CD4-positive, alpha-beta T cell (primary cell): ENCODE measurements around the gene TSHZ1. TPM values are rescaled to one million over a fixed set of nuclear protein-coding genes. Genes with fewer than 3 reads are reported as not detected.

Experiments used
- ATAC-seq: fragments of 200-7000 bp; cut with Tn5 transposase; one replicate; pipeline ENCODE4 v1.10.0; 2022; ENCODE audit warnings: mild to moderate bottlenecking; ENCODE audit not compliant: poor library complexity
- CTCF ChIA-PET: fragments of 350-600 bp; sonication (Branson Sonifier 250); formaldehyde crosslinking; loops from one replicate; lab custom pipeline; 2021; ENCODE audit warnings: antibody characterized with exemption, inconsistent platforms; lab: Charles Lee
- POLR2A ChIA-PET: fragments of 350-600 bp; sonication (Branson Sonifier 250); formaldehyde crosslinking; loops from one replicate; lab custom pipeline; 2021; ENCODE audit warnings: antibody characterized with exemption, inconsistent platforms; lab: Charles Lee
- DNase-seq, 14 experiments: peaks; one replicate each; pipeline ENCODE4 v3.0.0-alpha.2; 2013 to 2020; ENCODE audit warnings: mixed read lengths in 2 of 14
- H3K27ac ChIP-seq, 2 donors: one replicate each; pipeline versions ENCODE4 v1.5.1 to v1.7.0; 2013; ENCODE audit warnings: low read length in 2 of 2, low read depth in 1 of 2, mild to moderate bottlenecking in 1 of 2
- H3K27me3 ChIP-seq, 2 experiments: 1 replicate in 1 of 2; 2 replicates in 1 of 2; pipeline versions ENCODE4 v1.6.1 to v1.7.0; 2013; ENCODE audit warnings: low read length in 2 of 2, control low read depth in 1 of 2, mild to moderate bottlenecking in 1 of 2, moderate library complexity in 1 of 2; ENCODE audit not compliant: insufficient read depth in 2 of 2, control insufficient read depth in 1 of 2
- H3K36me3 ChIP-seq: one replicate; pipeline ENCODE4 v1.6.1; 2013; ENCODE audit warnings: low read length, control low read depth; ENCODE audit not compliant: insufficient read depth
- H3K4me1 ChIP-seq: one replicate; pipeline ENCODE4 v1.6.1; 2013; ENCODE audit warnings: low read length, control low read depth; ENCODE audit not compliant: insufficient read depth
- H3K4me3 ChIP-seq: one replicate; pipeline ENCODE4 v1.5.1; 2013; ENCODE audit warnings: mild to moderate bottlenecking, low read length, moderate library complexity
- H3K9me3 ChIP-seq, 2 experiments: 1 replicate in 1 of 2; 2 replicates in 1 of 2; pipeline versions ENCODE4 v1.6.1 to v1.7.0; 2013; ENCODE audit warnings: low read length in 2 of 2, mild to moderate bottlenecking in 2 of 2, control low read depth in 1 of 2, moderate library complexity in 1 of 2; ENCODE audit not compliant: control insufficient read depth in 1 of 2, insufficient read depth in 1 of 2
- H3K27ac Mint-ChIP-seq: one replicate; pipeline ENCODE4 v1.8.0; 2020; ENCODE audit warnings: mixed read lengths
- H3K27me3 Mint-ChIP-seq: one replicate; pipeline ENCODE4 v1.8.0; 2021; ENCODE audit warnings: mixed read lengths
- H3K36me3 Mint-ChIP-seq: one replicate; pipeline ENCODE4 v1.8.0; 2021; ENCODE audit warnings: low read depth, mixed read lengths
- H3K4me1 Mint-ChIP-seq: one replicate; pipeline ENCODE4 v1.8.0; 2021; ENCODE audit warnings: low read depth, mixed read lengths
- H3K4me3 Mint-ChIP-seq: one replicate; pipeline ENCODE4 v1.8.0; 2020; ENCODE audit warnings: mild to moderate bottlenecking, mixed read lengths
- H3K9me3 Mint-ChIP-seq: one replicate; pipeline ENCODE4 v1.8.0; 2020; ENCODE audit warnings: mixed read lengths
- intact Hi-C, 2 experiments: fragments of 100-400 bp; cut with DNase I in 1 of 2; cut with micrococcal nuclease in 1 of 2; formaldehyde crosslinking; loops; one replicate each; pipeline versions ENCODE4 v1.15.1 to v1.9.0; 2023 to 2025; cut with DNase I, micrococcal nuclease
- total RNA-seq, 174 experiments: library from RNA in 2 of 174; stranded (reverse) in 2 of 174; gene quantifications; one replicate each; pipeline ENCODE4 v1.2.3 and lab custom pipeline; 2021 to 2026
- TF ChIP-seq, protein P1 (sequence below): fragments of 200-600 bp; IDR thresholded peaks from one replicate; pipeline ENCODE4 v1.8.0; 2022; ENCODE audit warnings: antibody characterized with exemption, mild to moderate bottlenecking

The TSHZ1 gene
- total RNA-seq, 2 experiments from 2014 or later, result 19.9 to 21.5 TPM

DNA sequence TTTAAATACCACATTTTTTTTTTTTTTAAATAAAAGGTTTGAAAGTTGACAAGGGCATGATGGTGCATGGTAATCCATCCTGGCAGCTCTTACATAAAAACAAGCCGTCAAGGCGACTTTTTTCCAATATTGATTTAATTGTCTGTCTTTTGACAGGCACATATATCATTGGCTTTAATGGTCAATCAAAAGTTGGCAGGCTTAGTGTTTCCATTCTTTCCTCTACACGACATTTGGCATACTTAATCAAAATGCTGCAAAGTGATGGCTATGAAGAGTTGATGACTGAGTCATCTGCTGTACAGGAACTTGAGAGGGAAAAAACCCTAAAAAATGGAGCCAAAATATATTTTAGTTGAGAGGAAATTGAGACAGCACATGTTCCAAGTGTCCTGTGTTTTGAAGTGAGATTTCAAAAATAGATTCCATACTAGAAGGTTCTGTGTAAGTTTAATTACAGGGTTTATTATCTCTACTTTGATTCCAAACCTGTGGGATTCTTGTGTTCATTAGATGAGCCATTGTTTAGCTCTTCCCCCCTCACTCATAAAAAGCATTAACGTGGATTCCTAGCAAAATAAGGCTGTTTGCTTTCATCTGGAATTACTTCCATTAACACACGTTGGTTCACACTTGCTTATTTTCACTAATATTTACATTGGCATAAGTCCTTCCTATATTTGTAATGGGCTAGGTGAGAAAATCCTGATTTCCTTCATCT, 3.2 kb downstream of the TSHZ1 start:
- Histone ChIP-seq H3K36me3 (no peaks in the 10 kb centered on the region), H3K9me3 (no peaks in the 10 kb centered on the region), H3K27me3 (no peaks in the 10 kb centered on the region), H3K4me1 (peaks cover 50% of the 10 kb centered on the region), H3K4me3 (no peak overlapping the region), H3K27ac (no peak overlapping the region)
- Mint-ChIP-seq H3K27me3 (no peaks in the 10 kb centered on the region), H3K27ac (peak overlapping the region; percentile 78), H3K4me1 (peaks cover 78% of the 10 kb centered on the region), H3K9me3 (no peaks in the 10 kb centered on the region), H3K4me3 (peak overlapping the region; percentile 74), H3K36me3 (peaks cover 26% of the 10 kb centered on the region)
- intact Hi-C loops, result loop anchor here in 1 of 2 experiments (5.0 to 10.0 kb wide), 3 partner anchors 141 to 1611 kb away; partner anchors contain the start of genes CNDP2 and ZNF236
- ATAC-seq (no peak), DNase-seq (no peak)
- ChIA-PET CTCF (interaction anchor here (1.4 to 2.0 kb wide), 2 partner anchors 10 to 12 kb away, joined by 4 read pairs; no protein-coding TSS in a partner anchor), POLR2A (interaction anchor here (0.6 to 1.1 kb wide), 3 partner anchors 23 to 53 kb away, joined by 3 to 6 read pairs (median 4); no protein-coding TSS in a partner anchor)
- TF ChIP-seq, protein P1, sequence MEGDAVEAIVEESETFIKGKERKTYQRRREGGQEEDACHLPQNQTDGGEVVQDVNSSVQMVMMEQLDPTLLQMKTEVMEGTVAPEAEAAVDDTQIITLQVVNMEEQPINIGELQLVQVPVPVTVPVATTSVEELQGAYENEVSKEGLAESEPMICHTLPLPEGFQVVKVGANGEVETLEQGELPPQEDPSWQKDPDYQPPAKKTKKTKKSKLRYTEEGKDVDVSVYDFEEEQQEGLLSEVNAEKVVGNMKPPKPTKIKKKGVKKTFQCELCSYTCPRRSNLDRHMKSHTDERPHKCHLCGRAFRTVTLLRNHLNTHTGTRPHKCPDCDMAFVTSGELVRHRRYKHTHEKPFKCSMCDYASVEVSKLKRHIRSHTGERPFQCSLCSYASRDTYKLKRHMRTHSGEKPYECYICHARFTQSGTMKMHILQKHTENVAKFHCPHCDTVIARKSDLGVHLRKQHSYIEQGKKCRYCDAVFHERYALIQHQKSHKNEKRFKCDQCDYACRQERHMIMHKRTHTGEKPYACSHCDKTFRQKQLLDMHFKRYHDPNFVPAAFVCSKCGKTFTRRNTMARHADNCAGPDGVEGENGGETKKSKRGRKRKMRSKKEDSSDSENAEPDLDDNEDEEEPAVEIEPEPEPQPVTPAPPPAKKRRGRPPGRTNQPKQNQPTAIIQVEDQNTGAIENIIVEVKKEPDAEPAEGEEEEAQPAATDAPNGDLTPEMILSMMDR, result no peak

DNA sequence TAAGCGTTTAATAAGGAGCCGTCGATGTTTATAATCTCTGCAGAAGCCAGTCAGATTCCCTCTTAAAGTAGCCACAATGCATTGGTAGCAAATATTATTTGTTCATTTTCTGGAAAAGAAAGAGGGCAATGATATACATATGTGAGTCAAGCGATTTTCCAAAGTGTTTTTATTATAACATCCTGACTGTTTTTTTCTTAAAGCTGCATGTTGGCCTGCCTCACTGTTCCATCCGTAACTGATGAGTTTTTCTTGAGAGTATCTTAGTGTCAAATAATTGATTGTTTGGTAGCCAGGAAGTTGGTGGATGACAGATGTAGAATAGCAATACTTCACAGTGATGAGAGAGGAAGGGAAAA, 3.7 kb downstream of the TSHZ1 start:
- Mint-ChIP-seq H3K9me3 (no peaks in the 10 kb centered on the region), H3K27ac (peak overlapping the region; percentile 78), H3K4me1 (peaks cover 84% of the 10 kb centered on the region), H3K4me3 (peak overlapping the region; percentile 74), H3K36me3 (peaks cover 23% of the 10 kb centered on the region), H3K27me3 (no peaks in the 10 kb centered on the region)
- Histone ChIP-seq H3K9me3 (no peaks in the 10 kb centered on the region), H3K27me3 (no peaks in the 10 kb centered on the region), H3K4me3 (no peak overlapping the region), H3K4me1 (peaks cover 50% of the 10 kb centered on the region), H3K36me3 (no peaks in the 10 kb centered on the region), H3K27ac (no peak overlapping the region)
- DNase-seq, result no peak
- TF ChIP-seq, protein P1, result no peak
- ChIA-PET CTCF (interaction anchor here (1.4 to 2.0 kb wide), 2 partner anchors 10 to 11 kb away, joined by 4 read pairs; no protein-coding TSS in a partner anchor), POLR2A (no interaction called here)
- ATAC-seq, result no peak
- intact Hi-C loops, result loop anchor here in 1 of 2 experiments (5.0 to 10.0 kb wide), 3 partner anchors 142 to 1610 kb away; partner anchors contain the start of genes CNDP2 and ZNF236

DNA sequence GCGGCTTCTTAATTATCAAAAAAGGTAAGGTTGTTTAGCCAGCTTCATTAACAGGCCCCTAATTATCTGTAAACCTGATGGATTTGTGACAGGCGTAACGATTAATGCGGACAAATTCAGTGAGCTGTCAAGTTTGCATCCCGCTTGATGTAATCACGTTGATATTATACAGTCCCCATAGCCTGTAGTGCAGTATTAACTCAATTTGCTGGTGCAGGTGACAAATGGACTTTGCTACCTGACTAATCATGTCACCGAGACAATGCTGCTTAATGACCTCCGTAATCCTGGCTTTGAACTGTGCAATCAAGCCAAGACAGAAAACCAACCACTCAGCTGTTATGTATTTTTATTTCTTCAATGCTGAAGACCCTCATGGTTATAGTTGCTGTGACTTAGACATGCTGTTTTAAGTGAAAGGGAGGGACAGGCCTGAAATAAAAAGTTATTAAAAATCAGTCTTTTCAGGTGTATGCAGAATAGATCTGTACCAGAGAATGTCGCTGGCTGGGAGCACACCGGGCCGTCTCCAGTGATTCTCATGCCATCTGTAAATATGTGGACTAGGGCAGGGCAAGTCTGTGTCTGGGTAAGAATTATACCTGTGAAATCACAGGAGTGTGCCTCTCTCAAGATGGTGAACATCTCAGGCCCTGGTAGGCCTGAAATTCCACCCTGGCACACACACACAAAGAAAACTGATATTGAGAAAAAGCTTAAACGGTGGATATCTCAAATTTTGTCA, 4.3 kb downstream of the TSHZ1 start:
- ChIA-PET POLR2A (interaction anchor here (0.7 to 3.0 kb wide), 7 partner anchors 21 to 617 kb away, joined by 3 to 17 read pairs (median 4); partner anchors contain the start of gene ZNF407), CTCF (interaction anchor here (1.4 to 2.0 kb wide), 2 partner anchors 9 to 11 kb away, joined by 4 read pairs; no protein-coding TSS in a partner anchor)
- H3K27ac Mint-ChIP-seq, result peak overlapping the region; percentile 78

More for the DNA sequence above, 4.3 kb downstream of the TSHZ1 start:
- peak overlapping the region; percentile 57 for H3K4me3 Mint-ChIP-seq
- H3K36me3 Mint-ChIP-seq, result peaks cover 19% of the 10 kb centered on the region
- no peaks in the 10 kb centered on the region for H3K9me3 Mint-ChIP-seq
- H3K27me3 ChIP-seq, result no peaks in the 10 kb centered on the region
- intact Hi-C loops, result loop anchor here in 1 of 2 experiments (5.0 to 10.0 kb wide), 3 partner anchors 143 to 1610 kb away; partner anchors contain the start of genes CNDP2 and ZNF236
- H3K36me3 ChIP-seq, result no peaks in the 10 kb centered on the region
- no peak overlapping the region for H3K4me3 ChIP-seq
- ATAC-seq (no peak), DNase-seq (no peak)
- TF ChIP-seq, protein P1, result no peak
- H3K27ac ChIP-seq, result peak overlapping the region in 1 of 2 donors; percentile 26
- peaks cover 87% of the 10 kb centered on the region for H3K4me1 Mint-ChIP-seq
- H3K4me1 ChIP-seq, result peaks cover 48% of the 10 kb centered on the region
- no peaks in the 10 kb centered on the region for H3K9me3 ChIP-seq
- H3K27me3 Mint-ChIP-seq, result no peaks in the 10 kb centered on the region
